HUES6 (cell line): ENCODE data around the gene ACER3.

ENCODE experiments used
- H3K27ac ChIP-seq: 2 replicates; pipeline ENCODE4 v1.7.0; 2013; ENCODE audit warnings: low read depth, mild to moderate bottlenecking, low read length, inconsistent platforms
- H3K27me3 ChIP-seq: 2 replicates; pipeline ENCODE4 v1.6.1; 2013; ENCODE audit warnings: low read length; ENCODE audit not compliant: control insufficient read depth, insufficient read depth
- H3K36me3 ChIP-seq: 2 replicates; pipeline ENCODE4 v1.6.1; 2013; ENCODE audit warnings: low read length; ENCODE audit not compliant: control insufficient read depth, insufficient read depth
- H3K4me1 ChIP-seq: 2 replicates; pipeline ENCODE4 v1.6.1; 2013; ENCODE audit warnings: low read length; ENCODE audit not compliant: control insufficient read depth, insufficient read depth
- H3K4me3 ChIP-seq: 2 replicates; pipeline ENCODE4 v1.5.1; 2013; ENCODE audit warnings: low read depth, low read length
- H3K9ac ChIP-seq: one replicate; pipeline ENCODE4 v1.6.1; 2013; ENCODE audit warnings: mild to moderate bottlenecking, low read length
- H3K9me3 ChIP-seq: 2 replicates; pipeline ENCODE4 v1.6.1; 2013; ENCODE audit warnings: low read depth, low read length; ENCODE audit not compliant: control insufficient read depth, insufficient read depth

ACER3 gene

GRCh38 chr11:76880314-76880713, 19.6 kb downstream of the ACER3 start:
- Histone ChIP-seq H3K9ac (no peak overlapping the region), H3K27ac (no peak overlapping the region), H3K4me3 (no peak overlapping the region), H3K9me3 (no peaks in the 10 kb centered on the region), H3K4me1 (no peaks in the 10 kb centered on the region), H3K36me3 (no peaks in the 10 kb centered on the region), H3K27me3 (no peaks in the 10 kb centered on the region)

DNA sequence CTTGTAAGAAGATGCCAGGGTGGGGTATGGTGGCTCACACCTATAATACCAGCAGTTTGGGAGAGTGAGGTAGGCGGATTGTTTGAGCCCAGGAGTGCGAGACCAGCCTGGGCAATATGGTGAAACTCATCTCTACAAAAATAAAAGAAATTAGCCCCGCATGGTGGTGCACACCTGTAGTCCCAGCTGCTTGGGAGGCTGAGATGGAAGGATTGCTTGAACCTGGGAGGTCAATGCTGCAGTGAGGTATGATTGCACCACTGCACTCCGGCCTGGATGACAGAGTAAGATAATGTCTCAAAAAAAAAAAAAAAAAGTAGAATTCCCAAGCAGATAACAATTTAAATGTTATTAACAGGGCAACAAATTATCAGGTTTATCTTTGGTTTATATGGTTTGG, 20.2 kb downstream of the ACER3 start:
- no peaks in the 10 kb centered on the region for H3K4me1 ChIP-seq
- H3K9me3 ChIP-seq = no peaks in the 10 kb centered on the region
- H3K4me3 ChIP-seq = no peak overlapping the region
- no peak overlapping the region for H3K9ac ChIP-seq
- H3K27ac ChIP-seq = no peak overlapping the region
- H3K27me3 ChIP-seq = no peaks in the 10 kb centered on the region
- H3K36me3 ChIP-seq = no peaks in the 10 kb centered on the region

DNA sequence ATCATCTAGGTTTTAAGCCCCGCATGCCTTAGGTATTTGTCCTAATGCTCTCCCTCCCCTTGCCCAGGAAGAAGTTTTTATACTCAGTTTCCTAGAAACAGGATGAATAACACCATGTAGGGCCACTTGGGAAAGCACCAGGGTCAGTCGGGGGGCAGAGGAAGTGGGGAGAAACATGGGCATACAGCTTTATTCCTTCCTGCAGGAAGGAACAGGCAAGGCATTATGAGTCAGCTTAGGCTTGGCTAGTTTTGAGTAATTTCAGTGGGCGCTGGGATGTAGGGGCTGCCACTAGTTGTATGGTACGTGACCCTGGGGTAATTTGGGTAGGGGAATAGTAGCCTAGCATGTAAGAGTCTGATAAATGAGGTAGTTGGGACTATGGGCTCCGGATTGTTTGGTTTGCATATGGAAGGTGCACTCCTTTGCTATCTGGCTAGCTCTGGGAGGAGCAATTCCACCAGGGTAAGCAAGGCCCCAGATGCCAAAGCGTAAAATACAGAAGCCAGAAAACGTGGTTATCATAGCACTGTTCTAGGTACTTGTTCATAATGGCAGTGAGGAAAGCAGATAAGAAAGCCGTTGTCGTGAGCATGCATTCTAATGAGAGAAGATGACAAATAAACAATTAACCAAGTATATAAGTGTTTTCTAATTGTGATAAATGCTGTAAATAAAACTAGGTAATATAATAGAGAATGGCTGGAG, 24.8 kb downstream of the ACER3 start:
- Histone ChIP-seq H3K27ac (no peak overlapping the region), H3K9me3 (no peaks in the 10 kb centered on the region), H3K9ac (no peak overlapping the region), H3K27me3 (no peaks in the 10 kb centered on the region), H3K4me1 (no peaks in the 10 kb centered on the region), H3K36me3 (no peaks in the 10 kb centered on the region), H3K4me3 (no peak overlapping the region)

- no peaks in the 10 kb centered on the region for H3K9me3 ChIP-seq
- H3K4me3 ChIP-seq = no peak overlapping the region
- no peak overlapping the region for H3K9ac ChIP-seq
- H3K4me1 ChIP-seq = no peaks in the 10 kb centered on the region
- H3K36me3 ChIP-seq = no peaks in the 10 kb centered on the region
- no peaks in the 10 kb centered on the region for H3K27me3 ChIP-seq
- no peak overlapping the region for H3K27ac ChIP-seq
Observed at GRCh38 chr11:76888989-76889388, 28.3 kb downstream of the ACER3 start.

- H3K36me3 ChIP-seq = no peaks in the 10 kb centered on the region
- no peak overlapping the region for H3K9ac ChIP-seq
- no peak overlapping the region for H3K4me3 ChIP-seq
- no peaks in the 10 kb centered on the region for H3K4me1 ChIP-seq
- H3K9me3 ChIP-seq = no peaks in the 10 kb centered on the region
- H3K27ac ChIP-seq = no peak overlapping the region
- no peaks in the 10 kb centered on the region for H3K27me3 ChIP-seq
Observed at GRCh38 chr11:76889411-76889975, 28.8 kb downstream of the ACER3 start.

GRCh38 chr11:76890329-76890728, 29.6 kb downstream of the ACER3 start:
- Histone ChIP-seq H3K36me3 (no peaks in the 10 kb centered on the region), H3K4me1 (no peaks in the 10 kb centered on the region), H3K27me3 (no peaks in the 10 kb centered on the region), H3K9ac (no peak overlapping the region), H3K9me3 (no peaks in the 10 kb centered on the region), H3K27ac (no peak overlapping the region), H3K4me3 (no peak overlapping the region)

GRCh38 chr11:76891285-76891684, 30.6 kb downstream of the ACER3 start:
- no peaks in the 10 kb centered on the region for H3K27me3 ChIP-seq
- H3K4me3 ChIP-seq = no peak overlapping the region
- H3K9me3 ChIP-seq = no peaks in the 10 kb centered on the region
- H3K27ac ChIP-seq = no peak overlapping the region
- H3K9ac ChIP-seq = no peak overlapping the region
- H3K4me1 ChIP-seq = no peaks in the 10 kb centered on the region
- H3K36me3 ChIP-seq = no peaks in the 10 kb centered on the region

DNA sequence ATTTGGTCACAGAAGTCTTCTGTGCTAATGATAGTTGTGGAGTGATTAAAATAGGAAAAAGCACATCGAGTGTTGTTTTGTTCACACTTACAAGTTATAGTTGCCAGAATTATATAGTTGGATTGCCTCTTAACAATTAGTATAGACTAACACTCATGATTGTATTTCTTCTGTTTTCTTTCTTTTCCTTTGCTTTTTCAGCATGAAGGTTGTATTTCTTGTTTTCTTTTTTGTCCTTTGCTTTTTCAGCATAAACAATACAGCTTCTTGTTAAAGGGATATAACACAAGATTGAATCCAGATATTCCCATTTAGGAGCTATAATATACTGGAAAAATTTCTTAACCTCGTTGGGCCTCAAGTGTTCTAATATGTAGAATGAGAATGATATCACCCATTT, 31.1 kb downstream of the ACER3 start:
- Histone ChIP-seq H3K9ac (no peak overlapping the region), H3K27ac (no peak overlapping the region), H3K9me3 (no peaks in the 10 kb centered on the region), H3K4me3 (no peak overlapping the region), H3K4me1 (no peaks in the 10 kb centered on the region), H3K27me3 (no peaks in the 10 kb centered on the region), H3K36me3 (no peaks in the 10 kb centered on the region)

GRCh38 chr11:76892306-76892705, 31.6 kb downstream of the ACER3 start:
- no peaks in the 10 kb centered on the region for H3K4me1 ChIP-seq
- H3K9ac ChIP-seq = no peak overlapping the region
- no peak overlapping the region for H3K4me3 ChIP-seq
- no peaks in the 10 kb centered on the region for H3K36me3 ChIP-seq
- no peaks in the 10 kb centered on the region for H3K9me3 ChIP-seq
- H3K27ac ChIP-seq = no peak overlapping the region
- no peaks in the 10 kb centered on the region for H3K27me3 ChIP-seq

GRCh38 chr11:76897233-76897632, 36.5 kb downstream of the ACER3 start:
- no peaks in the 10 kb centered on the region for H3K9me3 ChIP-seq
- no peak overlapping the region for H3K4me3 ChIP-seq
- H3K27ac ChIP-seq = no peak overlapping the region
- H3K27me3 ChIP-seq = no peaks in the 10 kb centered on the region
- no peaks in the 10 kb centered on the region for H3K36me3 ChIP-seq
- H3K9ac ChIP-seq = no peak overlapping the region
- peaks cover 1% of the 10 kb centered on the region; the same call in 1 of the 2 replicates for H3K4me1 ChIP-seq

DNA sequence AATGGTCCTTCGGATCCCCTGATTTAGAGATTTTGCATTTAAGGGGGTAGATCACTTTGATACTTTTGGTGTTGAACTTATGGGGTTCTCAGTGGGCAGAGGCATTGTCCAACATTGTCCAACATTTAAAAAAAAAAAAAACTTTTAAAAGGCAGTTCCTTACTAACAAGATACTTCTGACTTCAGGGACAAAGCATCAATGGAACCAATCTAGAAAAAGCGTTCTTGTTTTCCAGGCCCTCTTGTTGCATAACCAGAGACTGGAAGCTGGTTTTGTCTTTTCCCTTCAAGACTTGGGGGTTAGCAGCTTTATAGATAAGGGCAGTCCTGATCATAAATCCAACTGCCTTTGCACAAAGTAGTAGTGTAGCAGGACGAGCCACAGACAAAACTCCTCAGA, 40.4 kb downstream of the ACER3 start:
- Histone ChIP-seq H3K27ac (no peak overlapping the region), H3K36me3 (no peaks in the 10 kb centered on the region), H3K4me1 (peaks cover 18% of the 10 kb centered on the region), H3K9ac (no peak overlapping the region), H3K4me3 (no peak overlapping the region), H3K27me3 (no peaks in the 10 kb centered on the region), H3K9me3 (peaks cover 4% of the 10 kb centered on the region)
